ENCODE measurements around the gene KCNK2.

The KCNK2 gene

GRCh38 chr1:215262106-215262505 lies 179.6 kb downstream of the KCNK2 start:
- DNase-seq = no peak

GRCh38 chr1:215263636-215264035 lies 181.1 kb downstream of the KCNK2 start:
- no peak for DNase-seq

- no peak for DNase-seq
These were observed 182.1 kb downstream of the KCNK2 start for GRCh38 chr1:215264649-215265048.

- DNase-seq = no peak
These were observed 185.0 kb downstream of the KCNK2 start for GRCh38 chr1:215267495-215267894.

DNA sequence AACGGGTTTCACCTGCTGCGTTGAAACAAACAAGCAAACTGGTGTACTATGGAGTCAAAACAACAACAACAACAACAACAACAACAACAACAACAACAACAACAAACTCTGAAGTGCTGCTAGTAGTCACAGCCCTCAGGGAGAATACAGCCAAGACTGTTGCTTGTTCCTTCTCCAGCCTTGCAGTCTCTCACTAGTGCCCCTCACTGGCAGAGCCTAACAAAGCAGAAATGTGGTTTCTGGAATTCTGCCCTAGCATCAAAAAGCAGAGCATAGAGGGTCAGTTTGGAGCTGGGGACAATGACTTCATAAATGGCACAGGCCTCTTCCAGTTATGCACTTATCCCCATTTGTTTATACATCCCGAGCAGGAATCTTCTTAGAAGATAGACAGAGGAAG lies 187.4 kb downstream of the KCNK2 start:
- no peak for DNase-seq

GRCh38 chr1:215273838-215274516 lies 191.4 kb downstream of the KCNK2 start:
- peak; percentile 63 for DNase-seq

DNA sequence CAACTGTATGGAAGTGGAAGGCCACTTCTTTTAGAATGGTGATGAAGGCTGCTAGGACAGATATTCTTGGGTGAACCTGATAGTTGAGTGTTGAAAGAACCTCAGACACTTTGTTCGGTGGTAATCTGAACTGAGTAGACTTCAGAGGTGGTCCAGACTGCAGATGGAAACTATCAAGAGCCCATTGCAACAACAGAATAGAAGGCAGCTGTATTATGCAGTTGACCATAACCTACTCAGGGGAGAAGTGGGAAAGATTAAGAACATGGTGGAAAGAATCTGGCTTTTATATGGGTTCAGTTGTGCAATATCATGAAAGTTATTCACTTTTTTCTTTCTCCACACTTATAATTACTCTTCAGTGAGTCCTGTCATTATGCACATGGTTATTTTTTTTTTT lies 194.0 kb downstream of the KCNK2 start:
- DNase-seq = no peak

- DNase-seq = no peak
These were observed 195.0 kb downstream of the KCNK2 start for GRCh38 chr1:215277532-215277931.

DNA sequence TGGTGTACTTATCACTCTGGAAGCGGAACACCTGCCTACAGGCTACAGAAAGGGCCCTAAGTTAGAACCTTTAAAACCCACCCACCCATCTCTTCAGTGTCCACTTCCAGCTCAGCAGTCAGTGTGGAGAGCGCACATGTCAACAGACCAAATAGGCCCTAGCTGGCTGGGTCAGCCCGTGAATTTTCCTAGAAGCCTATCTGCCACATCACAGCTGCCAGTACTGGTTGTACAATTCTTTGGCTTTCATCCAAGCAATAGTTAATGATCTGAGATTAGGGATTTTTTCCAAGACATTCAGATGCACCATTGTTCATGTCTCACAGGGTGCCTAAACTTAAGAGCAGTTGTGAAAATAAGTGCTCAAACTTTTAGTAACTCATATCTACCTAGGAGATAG lies 197.1 kb downstream of the KCNK2 start:
- no peak for DNase-seq

DNA sequence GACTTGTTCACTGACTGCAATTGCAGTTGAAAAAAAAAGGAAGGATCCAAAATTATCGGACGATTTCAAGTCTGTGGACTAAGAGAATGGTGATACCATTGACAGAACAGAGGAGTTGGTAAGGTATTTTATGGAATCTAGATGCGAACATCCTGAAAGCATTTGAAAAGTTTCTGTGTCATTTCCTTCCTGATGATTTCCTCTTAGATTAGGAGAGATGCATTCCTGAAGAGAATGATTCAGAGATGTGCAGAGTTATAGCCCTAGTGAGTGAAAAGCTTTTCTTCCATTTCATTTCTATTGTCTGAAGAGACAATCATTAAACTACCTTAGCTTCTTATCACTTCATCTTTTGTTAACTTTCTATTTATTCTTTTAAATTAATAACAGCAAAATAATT lies 200.0 kb downstream of the KCNK2 start:
- no peak for DNase-seq

- DNase-seq = no peak
These were observed 202.7 kb downstream of the KCNK2 start for GRCh38 chr1:215285013-215285800.
